RWPE2 (cell line): ENCODE data around the gene AHNAK2.

ENCODE experiments used
- ATAC-seq: fragments of 200-7000 bp; cut with Tn5 transposase; 3 replicates; pipeline ENCODE4 v1.9.1; 2021; ENCODE audit warnings: low read depth
- DNase-seq: peaks from one replicate; pipeline ENCODE4 v3.0.0-alpha.2; 2020; ENCODE audit warnings: low spot score
- H3K27ac ChIP-seq: fragments of 450-650 bp; 2 replicates; pipeline ENCODE4 v1.5.1; 2017; ENCODE audit warnings: mild to moderate bottlenecking; ENCODE audit not compliant: poor library complexity, severe bottlenecking
- H3K27me3 ChIP-seq: fragments of 250-450 bp; sonication (Bioruptor Pico); 2 replicates; pipeline ENCODE4 v1.5.1; 2021; ENCODE audit warnings: mild to moderate bottlenecking, moderate library complexity; ENCODE audit not compliant: insufficient read depth, poor library complexity, severe bottlenecking
- H3K36me3 ChIP-seq: fragments of 250-450 bp; sonication (Bioruptor Pico); 2 replicates; pipeline ENCODE4 v1.5.1; 2020; ENCODE audit warnings: low read depth, mild to moderate bottlenecking, moderate library complexity
- H3K4me1 ChIP-seq: fragments of 250-450 bp; sonication (Bioruptor Pico); 2 replicates; pipeline ENCODE4 v1.5.1; 2021; ENCODE audit warnings: mild to moderate bottlenecking, moderate library complexity; ENCODE audit not compliant: insufficient read depth, poor library complexity, severe bottlenecking
- H3K4me3 ChIP-seq: fragments of 250-450 bp; sonication (Bioruptor Pico); 2 replicates; pipeline ENCODE4 v1.5.1; 2021; ENCODE audit warnings: mild to moderate bottlenecking, moderate library complexity; ENCODE audit not compliant: severe bottlenecking
- H3K9me3 ChIP-seq: fragments of 250-450 bp; sonication (Bioruptor Pico); 2 replicates; pipeline ENCODE4 v1.5.1; 2021; ENCODE audit warnings: mild to moderate bottlenecking, moderate library complexity; ENCODE audit not compliant: severe bottlenecking
- TF ChIP-seq, protein P1 (sequence below): fragments of 450-650 bp; IDR thresholded peaks from one replicate; pipeline ENCODE4 v1.5.1; 2017; ENCODE audit warnings: mild to moderate bottlenecking, moderate library complexity; ENCODE audit not compliant: poor library complexity, severe bottlenecking

AHNAK2 gene

DNA sequence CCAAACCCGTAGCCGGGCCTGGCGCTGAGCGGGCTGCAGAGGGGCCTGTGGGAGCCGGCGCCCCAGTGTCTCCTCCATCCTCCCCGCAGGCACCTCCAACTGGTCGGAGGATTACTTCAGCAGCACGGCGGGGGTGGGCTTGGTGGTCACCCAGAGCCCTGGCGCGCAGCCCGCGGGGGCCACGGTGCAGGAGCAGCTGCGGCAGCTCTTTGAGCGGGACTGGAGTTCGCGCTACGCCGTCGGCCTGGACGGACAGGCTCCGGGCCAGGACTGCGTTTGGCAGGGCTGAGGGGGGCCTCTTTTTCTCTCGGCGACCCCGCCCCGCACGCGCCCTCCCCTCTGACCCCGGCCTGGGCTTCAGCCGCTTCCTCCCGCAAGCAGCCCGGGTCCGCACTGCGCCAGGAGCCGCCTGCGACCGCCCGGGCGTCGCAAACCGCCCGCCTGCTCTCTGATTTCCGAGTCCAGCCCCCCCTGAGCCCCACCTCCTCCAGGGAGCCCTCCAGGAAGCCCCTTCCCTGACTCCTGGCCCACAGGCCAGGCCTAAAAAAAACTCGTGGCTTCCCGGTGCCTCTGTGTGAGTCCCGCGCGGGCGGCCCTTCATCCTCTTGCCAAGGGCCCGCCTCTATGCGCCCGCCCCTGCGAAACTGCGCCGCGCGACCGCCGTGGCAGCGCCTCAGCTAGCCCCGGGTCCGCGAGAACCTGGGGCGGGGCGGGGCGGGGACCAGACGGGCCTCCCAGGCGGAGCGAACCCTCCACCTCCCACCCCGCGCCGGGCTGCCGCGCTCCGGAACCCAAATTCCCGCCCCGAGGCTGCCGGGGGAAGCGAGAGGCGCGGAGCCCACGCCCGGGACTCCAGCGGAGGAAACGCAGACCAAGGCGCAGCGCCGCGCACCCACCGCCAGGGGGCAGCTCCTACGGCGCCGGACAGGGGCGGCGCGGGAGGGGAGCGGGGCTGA lies 45.2 kb downstream of the AHNAK2 start:
- Histone ChIP-seq H3K27ac (no peak overlapping the region), H3K4me1 (no peaks in the 10 kb centered on the region), H3K36me3 (no peaks in the 10 kb centered on the region), H3K27me3 (no peaks in the 10 kb centered on the region), H3K4me3 (peak overlapping the region; percentile 37), H3K9me3 (no peaks in the 10 kb centered on the region)
- DNase-seq (peak; percentile 85), ATAC-seq (peak; percentile 61)
- TF ChIP-seq, protein P1, sequence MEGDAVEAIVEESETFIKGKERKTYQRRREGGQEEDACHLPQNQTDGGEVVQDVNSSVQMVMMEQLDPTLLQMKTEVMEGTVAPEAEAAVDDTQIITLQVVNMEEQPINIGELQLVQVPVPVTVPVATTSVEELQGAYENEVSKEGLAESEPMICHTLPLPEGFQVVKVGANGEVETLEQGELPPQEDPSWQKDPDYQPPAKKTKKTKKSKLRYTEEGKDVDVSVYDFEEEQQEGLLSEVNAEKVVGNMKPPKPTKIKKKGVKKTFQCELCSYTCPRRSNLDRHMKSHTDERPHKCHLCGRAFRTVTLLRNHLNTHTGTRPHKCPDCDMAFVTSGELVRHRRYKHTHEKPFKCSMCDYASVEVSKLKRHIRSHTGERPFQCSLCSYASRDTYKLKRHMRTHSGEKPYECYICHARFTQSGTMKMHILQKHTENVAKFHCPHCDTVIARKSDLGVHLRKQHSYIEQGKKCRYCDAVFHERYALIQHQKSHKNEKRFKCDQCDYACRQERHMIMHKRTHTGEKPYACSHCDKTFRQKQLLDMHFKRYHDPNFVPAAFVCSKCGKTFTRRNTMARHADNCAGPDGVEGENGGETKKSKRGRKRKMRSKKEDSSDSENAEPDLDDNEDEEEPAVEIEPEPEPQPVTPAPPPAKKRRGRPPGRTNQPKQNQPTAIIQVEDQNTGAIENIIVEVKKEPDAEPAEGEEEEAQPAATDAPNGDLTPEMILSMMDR = peak; percentile 80

DNA sequence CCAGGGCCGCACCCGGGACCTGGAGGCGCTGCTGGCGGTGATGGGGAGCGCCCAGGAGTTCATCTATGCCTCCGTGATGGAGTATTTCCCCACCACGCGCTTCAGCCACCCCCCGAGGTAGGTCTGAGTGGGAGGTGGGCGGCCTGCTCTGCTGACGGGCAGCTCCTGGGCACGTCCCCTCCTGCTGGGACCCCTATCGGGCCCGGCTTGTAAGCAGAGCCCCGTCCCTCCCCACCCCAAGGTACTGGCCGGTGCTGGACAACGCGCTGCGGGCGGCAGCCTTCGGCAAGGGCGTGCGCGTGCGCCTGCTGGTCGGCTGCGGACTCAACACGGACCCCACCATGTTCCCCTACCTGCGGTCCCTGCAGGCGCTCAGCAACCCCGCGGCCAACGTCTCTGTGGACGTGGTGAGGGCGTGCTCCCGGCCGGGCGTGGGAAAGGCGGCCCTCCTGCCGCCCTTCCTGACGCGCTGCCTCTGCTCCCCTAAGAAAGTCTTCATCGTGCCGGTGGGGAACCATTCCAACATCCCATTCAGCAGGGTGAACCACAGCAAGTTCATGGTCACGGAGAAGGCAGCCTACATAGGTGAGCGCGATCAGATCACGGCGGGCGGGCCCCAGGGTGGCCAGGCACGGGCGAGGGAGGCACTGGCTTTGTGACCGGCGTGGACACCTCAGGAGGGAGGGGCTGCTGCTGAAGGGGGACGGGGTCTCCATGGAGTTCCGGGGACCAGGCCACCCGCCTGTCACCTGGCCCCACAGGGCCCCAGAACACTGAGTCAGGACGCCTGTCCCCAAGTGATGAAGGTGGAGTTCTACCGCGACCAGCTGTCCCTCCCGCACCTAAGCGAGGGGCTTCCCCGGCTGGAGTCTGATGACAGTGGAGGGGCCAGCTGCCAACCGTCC lies 46.2 kb downstream of the AHNAK2 start:
- H3K4me3 ChIP-seq = no peak overlapping the region
- no peak overlapping the region for H3K27ac ChIP-seq
- TF ChIP-seq, protein P1 = no peak
- no peaks in the 10 kb centered on the region for H3K27me3 ChIP-seq
- DNase-seq (peak; percentile 73), ATAC-seq (no peak)
- H3K4me1 ChIP-seq = no peaks in the 10 kb centered on the region
- H3K36me3 ChIP-seq = no peaks in the 10 kb centered on the region
- no peaks in the 10 kb centered on the region for H3K9me3 ChIP-seq

DNA sequence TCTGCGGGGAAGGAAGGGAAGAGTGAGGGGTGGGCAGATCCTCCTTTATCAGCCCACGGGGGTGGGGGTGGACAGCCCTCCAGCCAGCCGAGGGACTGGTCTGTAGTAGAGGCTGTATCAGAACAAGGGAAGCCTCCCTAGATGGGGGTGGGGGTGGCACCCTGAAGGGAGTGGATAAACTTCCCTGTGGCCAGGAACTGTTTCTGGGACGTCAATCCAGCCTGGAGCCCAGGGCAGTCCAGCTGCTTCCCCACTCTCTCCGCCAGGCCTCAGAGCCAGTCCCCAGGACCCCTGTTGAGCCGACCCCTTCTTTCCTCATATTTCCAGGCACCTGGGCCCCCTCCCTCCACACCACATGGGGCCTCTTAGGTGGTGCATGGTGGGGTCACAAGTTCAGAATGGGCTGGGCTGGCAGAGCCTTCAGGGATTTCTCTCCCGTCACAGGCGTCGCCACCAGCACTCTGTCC lies 46.8 kb downstream of the AHNAK2 start:
- H3K27me3 ChIP-seq = no peaks in the 10 kb centered on the region
- H3K4me3 ChIP-seq = no peak overlapping the region
- DNase-seq = no peak
- no peaks in the 10 kb centered on the region for H3K9me3 ChIP-seq
- H3K27ac ChIP-seq = no peak overlapping the region
- TF ChIP-seq, protein P1 = no peak
- no peaks in the 10 kb centered on the region for H3K36me3 ChIP-seq
- no peak for ATAC-seq
- H3K4me1 ChIP-seq = no peaks in the 10 kb centered on the region

DNA sequence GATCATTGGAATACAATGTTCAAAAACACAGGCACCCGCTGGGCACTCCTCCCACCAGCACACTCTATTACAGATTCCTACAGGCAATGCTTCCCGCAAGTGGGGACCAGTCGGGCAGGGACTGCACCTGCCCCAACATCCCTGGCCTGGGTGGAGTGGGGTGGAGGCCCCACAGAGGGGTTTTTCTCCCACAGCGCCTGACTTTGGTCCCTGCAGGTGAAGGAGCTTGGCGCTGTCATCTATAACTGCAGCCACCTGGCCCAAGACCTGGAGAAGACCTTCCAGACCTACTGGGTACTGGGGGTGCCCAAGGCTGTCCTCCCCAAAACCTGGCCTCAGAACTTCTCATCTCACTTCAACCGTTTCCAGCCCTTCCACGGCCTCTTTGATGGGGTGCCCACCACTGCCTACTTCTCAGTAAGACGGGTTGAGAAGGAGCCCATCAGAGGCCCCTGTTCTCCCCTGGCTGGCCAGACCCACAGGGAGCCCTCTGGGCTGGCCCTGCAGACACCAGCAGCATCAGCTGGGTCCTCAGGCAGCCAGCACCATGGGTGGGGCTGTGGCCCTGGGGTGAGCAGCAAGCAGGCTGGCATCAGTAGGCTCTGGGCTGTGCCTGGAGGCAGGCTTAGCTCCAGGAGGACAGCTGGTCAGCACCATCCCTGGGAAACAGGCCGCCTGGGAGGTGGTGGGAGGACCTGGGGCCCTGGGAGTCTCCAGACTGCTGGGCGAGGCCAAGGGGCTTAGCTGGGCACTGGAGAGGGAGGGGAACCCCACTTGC lies 47.5 kb downstream of the AHNAK2 start:
- DNase-seq (no peak), ATAC-seq (no peak)
- H3K9me3 ChIP-seq = no peaks in the 10 kb centered on the region
- H3K27me3 ChIP-seq = no peaks in the 10 kb centered on the region
- no peak overlapping the region for H3K4me3 ChIP-seq
- no peaks in the 10 kb centered on the region for H3K36me3 ChIP-seq
- TF ChIP-seq, protein P1 = no peak
- no peaks in the 10 kb centered on the region for H3K4me1 ChIP-seq
- no peak overlapping the region for H3K27ac ChIP-seq
